ENCODE data around the gene ITGA11. TPM values are rescaled to one million over a fixed set of nuclear protein-coding genes. Genes with fewer than 3 reads are reported as not detected.
A peak's percentile ranks its signal among the peaks of the same experiment; 100 is the strongest.

ITGA11 gene
- total RNA-seq, 1 donor from 2014 or later: 3.1 TPM

GRCh38 chr15:68354923-68355322 is 77.0 kb downstream of the ITGA11 start:
- Mint-ChIP-seq H3K4me3 (no peak overlapping the region), H3K36me3 (ENCODE audit: low read depth) (peaks cover 6% of the 10 kb centered on the region), H3K27ac (no peak overlapping the region), H3K9me3 (peaks cover 5% of the 10 kb centered on the region), H3K4me1 (peaks cover 27% of the 10 kb centered on the region), H3K27me3 (no peaks in the 10 kb centered on the region)
- intact Hi-C loops (cut with micrococcal nuclease): no loop called here
- no peak for DNase-seq

GRCh38 chr15:68354268-68354667 is 77.7 kb downstream of the ITGA11 start:
- peaks cover 27% of the 10 kb centered on the region for H3K4me1 Mint-ChIP-seq
- peaks cover 6% of the 10 kb centered on the region for H3K36me3 Mint-ChIP-seq (ENCODE audit: low read depth)
- no peak overlapping the region for H3K4me3 Mint-ChIP-seq
- DNase-seq: no peak
- H3K27ac Mint-ChIP-seq: no peak overlapping the region
- intact Hi-C loops (cut with micrococcal nuclease): no loop called here
- no peaks in the 10 kb centered on the region for H3K27me3 Mint-ChIP-seq
- peaks cover 5% of the 10 kb centered on the region for H3K9me3 Mint-ChIP-seq

- peaks cover 6% of the 10 kb centered on the region for H3K36me3 Mint-ChIP-seq (ENCODE audit: low read depth)
- H3K9me3 Mint-ChIP-seq: peaks cover 5% of the 10 kb centered on the region
- H3K4me1 Mint-ChIP-seq: peaks cover 27% of the 10 kb centered on the region
- no peak for DNase-seq
- peak overlapping the region; percentile 64 for H3K27ac Mint-ChIP-seq
- intact Hi-C loops (cut with micrococcal nuclease): no loop called here
- no peaks in the 10 kb centered on the region for H3K27me3 Mint-ChIP-seq
- no peak overlapping the region for H3K4me3 Mint-ChIP-seq
Measured at GRCh38 chr15:68353421-68354135, 78.4 kb downstream of the ITGA11 start.

GRCh38 chr15:68352401-68353062 is 79.4 kb downstream of the ITGA11 start:
- Mint-ChIP-seq H3K36me3 (ENCODE audit: low read depth) (peaks cover 7% of the 10 kb centered on the region), H3K4me1 (peaks cover 31% of the 10 kb centered on the region), H3K9me3 (peaks cover 5% of the 10 kb centered on the region), H3K27me3 (no peaks in the 10 kb centered on the region), H3K27ac (peak overlapping the region; percentile 78), H3K4me3 (peak overlapping the region; percentile 10)
- intact Hi-C loops (cut with micrococcal nuclease): no loop called here
- peak; percentile 83 for DNase-seq

GRCh38 chr15:68349151-68349550 is 82.8 kb downstream of the ITGA11 start:
- peaks cover 1% of the 10 kb centered on the region for H3K36me3 Mint-ChIP-seq (ENCODE audit: low read depth)
- no peaks in the 10 kb centered on the region for H3K27me3 Mint-ChIP-seq
- H3K4me3 Mint-ChIP-seq: no peak overlapping the region
- H3K9me3 Mint-ChIP-seq: no peaks in the 10 kb centered on the region
- DNase-seq: no peak
- no peak overlapping the region for H3K27ac Mint-ChIP-seq
- peaks cover 23% of the 10 kb centered on the region for H3K4me1 Mint-ChIP-seq
- intact Hi-C loops (cut with micrococcal nuclease): no loop called here

- Mint-ChIP-seq H3K9me3 (no peaks in the 10 kb centered on the region), H3K36me3 (ENCODE audit: low read depth) (peaks cover 1% of the 10 kb centered on the region), H3K4me1 (peaks cover 20% of the 10 kb centered on the region), H3K27me3 (no peaks in the 10 kb centered on the region), H3K4me3 (no peak overlapping the region), H3K27ac (no peak overlapping the region)
- intact Hi-C loops (cut with micrococcal nuclease): no loop called here
- DNase-seq: no peak
Measured at GRCh38 chr15:68348606-68349005, 83.4 kb downstream of the ITGA11 start.

GRCh38 chr15:68348081-68348480 is 83.9 kb downstream of the ITGA11 start:
- DNase-seq: no peak
- H3K9me3 Mint-ChIP-seq: no peaks in the 10 kb centered on the region
- H3K36me3 Mint-ChIP-seq (ENCODE audit: low read depth): peaks cover 1% of the 10 kb centered on the region
- intact Hi-C loops (cut with micrococcal nuclease): no loop called here
- H3K27me3 Mint-ChIP-seq: no peaks in the 10 kb centered on the region
- H3K4me1 Mint-ChIP-seq: peaks cover 18% of the 10 kb centered on the region
- H3K27ac Mint-ChIP-seq: no peak overlapping the region
- no peak overlapping the region for H3K4me3 Mint-ChIP-seq

GRCh38 chr15:68347392-68347791 is 84.6 kb downstream of the ITGA11 start:
- H3K4me1 Mint-ChIP-seq: peaks cover 12% of the 10 kb centered on the region
- H3K27ac Mint-ChIP-seq: no peak overlapping the region
- peaks cover 1% of the 10 kb centered on the region for H3K36me3 Mint-ChIP-seq (ENCODE audit: low read depth)
- no peaks in the 10 kb centered on the region for H3K27me3 Mint-ChIP-seq
- no peak overlapping the region for H3K4me3 Mint-ChIP-seq
- H3K9me3 Mint-ChIP-seq: no peaks in the 10 kb centered on the region
- intact Hi-C loops (cut with micrococcal nuclease): no loop called here
- DNase-seq: no peak

- Mint-ChIP-seq H3K4me3 (no peak overlapping the region), H3K27me3 (no peaks in the 10 kb centered on the region), H3K36me3 (ENCODE audit: low read depth) (peaks cover 1% of the 10 kb centered on the region), H3K27ac (no peak overlapping the region), H3K9me3 (no peaks in the 10 kb centered on the region), H3K4me1 (peaks cover 9% of the 10 kb centered on the region)
- no peak for DNase-seq
- intact Hi-C loops (cut with micrococcal nuclease): no loop called here
Measured at GRCh38 chr15:68346979-68347378, 85.0 kb downstream of the ITGA11 start.

GRCh38 chr15:68345481-68345880 is 86.5 kb downstream of the ITGA11 start:
- Mint-ChIP-seq H3K27ac (no peak overlapping the region), H3K27me3 (no peaks in the 10 kb centered on the region), H3K4me3 (no peak overlapping the region), H3K9me3 (no peaks in the 10 kb centered on the region), H3K4me1 (peaks cover 7% of the 10 kb centered on the region), H3K36me3 (ENCODE audit: low read depth) (peaks cover 1% of the 10 kb centered on the region)
- no peak for DNase-seq
- intact Hi-C loops (cut with micrococcal nuclease): no loop called here

- Mint-ChIP-seq H3K4me3 (no peak overlapping the region), H3K27me3 (no peaks in the 10 kb centered on the region), H3K9me3 (no peaks in the 10 kb centered on the region), H3K36me3 (ENCODE audit: low read depth) (peaks cover 1% of the 10 kb centered on the region), H3K27ac (no peak overlapping the region), H3K4me1 (peaks cover 7% of the 10 kb centered on the region)
- intact Hi-C loops (cut with micrococcal nuclease): no loop called here
- DNase-seq: no peak
Measured at GRCh38 chr15:68344600-68344999, 87.4 kb downstream of the ITGA11 start.

- Mint-ChIP-seq H3K4me3 (no peak overlapping the region), H3K9me3 (no peaks in the 10 kb centered on the region), H3K36me3 (ENCODE audit: low read depth) (peaks cover 1% of the 10 kb centered on the region), H3K27ac (no peak overlapping the region), H3K4me1 (peaks cover 7% of the 10 kb centered on the region), H3K27me3 (no peaks in the 10 kb centered on the region)
- intact Hi-C loops (cut with micrococcal nuclease): no loop called here
- DNase-seq: no peak
Measured at GRCh38 chr15:68343579-68344225, 88.3 kb downstream of the ITGA11 start.

- intact Hi-C loops (cut with micrococcal nuclease): no loop called here
- no peak for DNase-seq
- no peaks in the 10 kb centered on the region for H3K9me3 Mint-ChIP-seq
- no peak overlapping the region for H3K4me3 Mint-ChIP-seq
- H3K27ac Mint-ChIP-seq: no peak overlapping the region
- H3K27me3 Mint-ChIP-seq: peaks cover 3% of the 10 kb centered on the region
- H3K4me1 Mint-ChIP-seq: peaks cover 3% of the 10 kb centered on the region
- H3K36me3 Mint-ChIP-seq (ENCODE audit: low read depth): no peaks in the 10 kb centered on the region
Measured at GRCh38 chr15:68341760-68342725, 89.9 kb downstream of the ITGA11 start.

Measured in activated CD4-positive, alpha-beta T cell treated with anti-CD3 and anti-CD28 coated beads, Interleukin-2, amount 10 ng/mL, durations not matched to agents 24 days and 14 days (primary cell).